ENCODE measurements around the gene ATF3.

Gene ATF3

DNA sequence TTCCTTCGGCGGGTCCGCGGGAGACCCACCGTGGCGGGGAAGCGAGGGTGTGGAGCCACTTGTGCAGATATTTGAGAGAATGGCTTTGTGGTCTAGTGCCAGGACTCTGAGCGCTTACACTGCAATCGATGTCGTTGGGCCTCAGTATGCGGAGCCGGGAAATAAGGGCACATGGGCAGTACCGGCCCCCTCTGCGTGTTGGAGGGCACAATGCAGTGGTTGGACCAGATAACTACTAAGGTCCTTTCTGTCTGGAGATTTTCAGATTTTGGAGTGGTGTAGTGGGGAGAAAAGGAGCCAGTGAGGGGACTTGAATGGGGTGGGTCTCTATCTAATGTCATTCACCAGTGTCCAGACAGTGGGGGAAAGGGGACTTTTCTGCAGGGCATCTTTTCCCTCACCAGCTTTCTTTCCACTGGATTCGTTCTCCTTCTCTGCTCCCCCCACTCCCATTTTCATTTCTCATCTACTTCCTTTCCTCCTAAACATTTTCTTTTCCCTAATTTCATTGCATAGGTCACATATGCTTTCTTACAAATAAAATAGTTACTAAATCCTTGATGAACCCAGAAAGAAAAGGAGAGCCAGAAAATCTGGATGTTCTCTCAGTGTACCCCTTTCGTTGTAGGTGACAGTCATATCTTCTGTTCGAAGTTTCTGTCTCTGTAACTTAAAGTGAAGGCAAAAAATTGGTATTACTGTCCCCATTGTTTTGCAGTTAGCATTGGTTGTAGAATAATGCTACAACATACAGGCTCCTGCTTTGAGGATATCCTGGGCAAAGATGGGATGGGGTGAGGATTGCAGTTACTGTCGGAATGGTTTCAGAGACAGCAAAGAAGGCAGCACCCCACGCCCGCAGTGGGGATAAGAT is 1.4 kb downstream of the ATF3 start:
- DNase-seq, result no peak

DNA sequence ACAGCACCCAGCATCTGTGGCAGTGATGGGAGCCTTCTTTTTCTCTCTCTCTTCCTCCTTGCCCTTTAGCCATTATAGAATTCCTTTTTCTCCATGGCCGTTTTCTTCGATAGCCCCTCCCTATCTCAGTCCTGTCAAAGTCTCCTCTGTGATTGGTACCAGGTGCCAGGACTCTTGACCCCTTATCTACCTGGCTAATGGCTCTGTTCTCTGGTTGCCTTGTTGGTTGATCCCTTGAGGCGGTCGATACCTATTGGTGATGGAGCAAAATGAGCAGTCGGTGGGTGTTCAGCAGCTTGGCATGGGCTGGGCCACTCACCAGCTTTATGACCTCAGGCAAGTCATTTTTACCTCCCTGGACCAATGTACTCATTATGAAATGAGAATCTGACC is 2.0 kb downstream of the ATF3 start:
- no peak for DNase-seq

DNA sequence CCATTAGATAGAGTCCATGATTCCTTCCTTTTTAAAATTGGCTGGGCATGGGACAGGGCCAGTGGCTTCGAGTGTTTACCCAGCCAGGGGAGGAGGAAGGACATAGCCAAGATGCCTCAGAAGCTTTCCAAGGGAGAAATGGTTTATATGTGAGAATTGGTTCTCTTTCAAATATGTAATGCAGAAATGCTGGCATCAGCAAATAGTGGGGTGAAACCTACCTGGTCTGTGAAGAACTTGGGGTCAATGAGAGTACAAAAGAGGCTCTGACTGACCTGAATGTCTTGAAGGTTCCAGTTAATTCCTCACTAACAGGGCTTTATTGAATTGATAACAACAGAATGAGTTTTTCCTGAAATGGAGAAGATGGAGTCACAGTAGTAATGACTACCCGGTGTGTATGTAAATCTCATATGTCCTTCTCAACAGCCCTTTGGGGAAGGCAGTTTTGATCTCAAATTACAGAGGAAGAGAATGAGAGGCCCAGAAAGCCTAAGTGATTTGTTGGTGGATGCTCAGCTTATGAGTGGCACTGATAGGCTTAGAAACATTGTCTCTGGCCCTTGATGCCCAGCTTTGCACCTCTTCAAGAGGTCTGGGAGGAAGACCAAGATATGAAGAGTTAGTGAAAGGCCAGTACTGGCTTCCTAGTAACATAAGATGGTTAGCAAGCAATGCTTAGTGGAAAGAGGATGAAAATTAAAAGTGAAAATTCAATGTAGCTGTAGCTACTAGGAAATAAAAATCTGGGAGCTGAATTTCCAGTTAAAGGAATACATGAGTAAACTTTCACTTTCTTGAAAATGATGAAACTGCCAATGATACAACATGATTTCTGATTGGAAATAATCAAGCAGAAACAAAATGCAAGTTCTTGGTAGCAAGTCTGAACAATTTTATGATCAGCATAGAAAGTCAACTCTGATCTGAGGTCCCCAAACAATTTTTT is 2.7 kb downstream of the ATF3 start:
- DNase-seq, result no peak

DNA sequence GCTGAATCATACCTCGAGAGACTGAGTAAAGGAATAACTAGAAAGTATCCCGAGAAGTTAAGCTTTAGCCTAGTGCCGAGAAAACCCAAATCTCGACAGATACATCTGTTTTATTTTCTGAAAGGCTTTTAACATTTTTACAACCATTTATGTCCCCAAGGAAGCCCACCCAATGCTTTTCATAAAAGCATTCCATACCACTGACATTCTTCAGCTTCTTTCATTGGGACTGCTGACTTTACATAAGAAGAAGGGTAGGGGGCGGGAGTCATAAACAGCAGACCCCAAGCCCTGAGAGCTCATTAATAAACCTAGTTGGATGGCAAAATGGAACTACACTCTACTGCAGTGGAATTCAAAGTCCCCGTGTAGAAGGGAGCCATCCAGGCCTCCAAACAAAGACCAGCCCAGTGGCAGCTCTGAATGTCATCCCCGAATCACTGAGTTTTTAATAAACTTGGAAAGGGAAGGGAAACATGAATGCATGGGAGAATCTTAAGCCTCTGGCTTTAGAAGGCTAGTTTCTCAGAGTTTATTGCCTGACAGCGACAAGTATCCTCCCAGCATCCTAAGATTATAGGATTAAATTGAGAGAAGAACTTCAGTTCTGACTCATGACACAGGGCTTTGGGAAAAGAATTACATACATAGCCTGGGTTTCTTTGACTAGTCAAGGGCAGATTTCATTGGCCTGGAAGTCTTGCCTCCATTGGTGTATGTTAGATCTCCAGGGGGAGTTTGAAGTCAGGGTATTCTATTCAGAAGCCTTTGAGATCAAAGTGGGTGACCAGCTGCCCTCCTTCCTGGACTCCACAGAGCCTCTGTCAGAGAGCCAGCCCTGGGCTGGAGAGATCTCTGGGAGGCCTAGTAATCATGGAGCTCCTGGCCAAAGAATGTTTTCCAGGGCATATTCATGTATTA is 3.7 kb downstream of the ATF3 start:
- no peak for DNase-seq

GRCh38 chr1:212613440-212614335 is 5.1 kb downstream of the ATF3 start:
- no peak for DNase-seq

GRCh38 chr1:212614453-212615200 is 6.1 kb downstream of the ATF3 start:
- no peak for DNase-seq

GRCh38 chr1:212615201-212615470 is 6.6 kb downstream of the ATF3 start:
- DNase-seq, result no peak

DNA sequence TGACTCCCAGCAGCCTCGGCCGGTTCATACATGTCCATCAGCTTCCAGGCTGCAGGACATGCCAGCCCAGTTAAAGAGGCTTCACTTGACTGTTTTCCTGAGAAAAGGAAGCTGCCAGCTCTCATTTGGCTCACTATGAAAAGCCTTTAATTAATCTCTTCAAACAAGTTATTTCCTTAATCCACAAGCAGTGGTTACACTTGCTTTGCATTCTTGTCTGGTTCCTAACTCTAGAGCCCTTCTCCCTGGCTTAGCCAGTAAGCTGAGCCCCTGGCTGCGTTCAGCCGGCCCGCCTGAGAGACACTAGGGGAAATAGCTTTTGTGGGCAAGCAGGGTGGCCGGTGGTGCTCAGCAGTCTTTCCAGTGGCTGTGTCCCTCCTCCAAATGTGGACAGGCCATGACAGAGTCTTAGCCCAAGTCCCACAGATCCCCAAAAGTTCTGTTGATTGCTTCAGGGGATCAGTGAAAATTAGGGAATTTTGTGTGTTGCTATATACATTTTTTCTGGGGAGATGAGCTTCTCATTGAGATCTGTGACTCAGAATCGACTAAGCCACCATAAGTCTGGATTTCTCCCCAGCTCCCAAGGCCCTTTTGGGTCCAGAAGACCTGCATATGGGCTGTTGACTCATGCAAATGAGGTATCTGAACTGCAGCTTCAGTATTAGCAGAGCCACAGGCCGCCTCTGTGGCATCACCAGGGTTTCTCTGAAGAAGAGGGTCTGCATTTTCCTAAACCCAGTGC is 10.1 kb downstream of the ATF3 start:
- no peak for DNase-seq

DNA sequence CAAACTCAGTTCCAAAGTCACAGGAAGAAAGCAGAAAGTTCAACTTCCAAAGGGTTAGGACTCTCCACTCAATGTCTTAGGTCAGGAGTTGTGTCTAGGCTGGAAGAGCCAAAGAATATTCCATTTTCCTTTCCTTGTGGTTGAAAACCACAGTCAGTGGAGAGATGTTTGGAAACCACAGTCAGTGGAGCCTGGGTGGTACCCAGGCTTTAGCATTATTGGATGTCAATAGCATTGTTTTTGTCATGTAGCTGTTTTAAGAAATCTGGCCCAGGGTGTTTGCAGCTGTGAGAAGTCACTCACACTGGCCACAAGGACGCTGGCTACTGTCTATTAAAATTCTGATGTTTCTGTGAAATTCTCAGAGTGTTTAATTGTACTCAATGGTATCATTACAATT is 11.7 kb downstream of the ATF3 start:
- DNase-seq, result no peak

DNA sequence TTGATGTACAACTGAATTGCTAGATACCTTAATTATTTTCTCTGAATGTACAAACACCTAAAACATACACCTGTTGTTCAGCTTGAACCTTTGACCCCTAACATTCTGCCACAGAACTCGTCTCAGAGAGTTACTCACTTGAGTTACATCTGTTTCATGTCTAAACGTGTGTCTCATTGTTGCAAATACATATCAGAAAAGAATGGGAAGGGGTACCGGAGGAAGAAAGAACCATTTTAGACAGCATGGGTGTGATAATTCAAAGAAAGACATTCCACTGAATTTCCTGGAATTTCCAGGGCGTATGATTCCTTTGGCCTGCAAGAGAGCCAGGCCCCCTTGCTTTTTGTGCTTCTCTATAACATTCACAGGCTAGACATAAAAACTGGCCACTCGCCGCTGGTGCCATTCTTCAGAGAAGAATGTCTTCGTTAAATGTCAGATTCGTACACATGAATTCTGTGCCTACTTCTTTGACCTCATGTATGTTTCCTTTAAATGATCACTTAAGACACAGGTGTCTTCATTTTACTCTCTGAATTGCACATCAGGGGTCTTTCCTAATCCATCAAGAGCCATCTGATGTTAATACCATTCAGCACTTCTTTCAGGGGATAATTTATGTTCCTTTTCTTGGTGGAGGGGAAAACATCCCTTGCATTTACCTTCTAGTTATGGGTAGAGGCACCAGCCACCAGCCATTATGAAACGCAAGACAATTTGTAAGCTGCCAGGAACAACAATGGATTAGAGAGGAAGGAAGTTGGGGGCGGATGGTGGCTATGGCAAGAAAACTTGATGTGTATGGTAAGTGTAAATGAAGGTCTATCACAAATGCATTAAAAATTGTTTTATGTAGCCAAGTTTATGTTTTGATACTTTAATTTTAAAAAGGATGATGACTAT is 12.7 kb downstream of the ATF3 start:
- DNase-seq, result no peak

- no peak for DNase-seq
These were observed 13.4 kb downstream of the ATF3 start for GRCh38 chr1:212621949-212622305.

DNA sequence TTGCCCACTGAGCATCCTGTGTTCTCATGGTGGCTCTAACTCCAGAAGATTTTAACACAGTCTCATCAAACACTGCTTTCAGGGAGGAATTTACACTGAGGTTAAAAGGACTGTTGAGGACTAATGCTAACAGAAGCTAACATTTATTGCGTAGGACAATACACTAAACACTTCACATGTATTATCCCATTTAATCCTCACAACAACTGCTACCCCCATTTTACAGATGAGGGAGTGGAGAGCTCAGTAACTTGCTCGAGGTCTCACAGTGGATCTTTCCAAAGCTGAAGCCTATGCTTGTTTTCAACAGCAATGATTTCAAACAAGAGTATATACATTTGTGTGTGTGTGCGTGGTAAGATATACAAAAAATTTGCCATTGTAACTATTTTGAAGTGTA is 13.9 kb downstream of the ATF3 start:
- DNase-seq, result no peak

- DNase-seq, result no peak
These were observed 14.3 kb downstream of the ATF3 start for GRCh38 chr1:212622906-212623305.

DNA sequence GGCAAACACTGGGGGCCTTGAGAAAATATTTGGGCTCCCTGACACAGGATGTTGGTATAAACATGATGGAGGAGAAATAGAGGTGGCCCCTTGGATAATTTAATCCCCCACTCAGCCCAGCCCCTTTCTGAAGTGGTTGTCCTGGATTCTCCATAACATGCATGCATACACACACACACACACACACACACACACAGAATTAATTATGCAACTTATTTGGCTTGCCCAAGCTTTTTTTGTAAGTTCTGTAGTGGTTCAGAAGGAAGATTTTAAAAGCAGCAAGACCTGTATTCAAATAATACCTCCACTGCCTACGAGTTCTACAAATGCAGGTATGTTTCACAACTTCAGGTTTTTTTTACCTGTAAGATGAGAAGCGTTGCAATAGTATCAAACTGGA is 15.0 kb downstream of the ATF3 start:
- DNase-seq, result no peak

DNA sequence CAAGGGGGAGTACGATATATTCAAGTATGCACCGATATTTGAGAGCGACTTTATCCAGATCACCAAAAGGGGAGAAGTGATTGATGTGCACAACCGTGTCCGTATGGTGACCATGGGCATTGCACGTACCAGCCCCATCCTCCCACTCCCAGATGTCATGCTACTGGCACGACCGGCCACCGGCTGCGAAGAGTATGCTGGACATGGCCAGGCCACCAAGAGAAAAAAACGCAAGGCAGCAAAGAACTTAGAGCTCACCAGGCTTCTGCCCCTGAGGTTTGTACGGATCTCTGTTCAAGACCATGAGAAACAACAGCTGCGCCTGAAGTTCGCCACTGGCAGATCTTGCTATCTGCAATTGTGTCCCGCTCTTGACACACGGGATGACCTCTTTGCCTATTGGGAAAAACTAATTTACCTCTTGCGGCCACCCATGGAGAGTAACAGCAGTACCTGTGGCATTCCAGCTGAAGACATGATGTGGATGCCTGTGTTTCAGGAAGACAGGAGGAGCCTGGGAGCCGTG is 16.5 kb downstream of the ATF3 start:
- DNase-seq, result no peak

GRCh38 chr1:212625781-212626450 is 17.4 kb downstream of the ATF3 start:
- DNase-seq, result no peak

- DNase-seq, result no peak
These were observed 19.5 kb downstream of the ATF3 start for GRCh38 chr1:212628046-212628445.

- DNase-seq, result no peak
These were observed 20.4 kb downstream of the ATF3 start for GRCh38 chr1:212628813-212629415.
